GM12864 (cell line): ENCODE data around the gene CTF1.

Source experiments
- DNase-seq: peaks from one replicate; pipeline ENCODE4 v3.0.0-alpha.2; 2011; ENCODE audit warnings: low read depth
- H3K4me3 ChIP-seq: 2 replicates; pipeline ENCODE4 v1.5.1; 2011; ENCODE audit warnings: mild to moderate bottlenecking, low read depth, low read length, control low read depth
- CTCF ChIP-seq: IDR thresholded peaks from 2 replicates; pipeline ENCODE4 v1.5.1; 2011; ENCODE audit warnings: low read depth, mild to moderate bottlenecking, moderate library complexity, low read length, control low read depth, inconsistent platforms; ENCODE audit errors: missing control alignments

Gene CTF1

GRCh38 chr16:30866031-30866430 lies 30.4 kb upstream of the CTF1 start:
- TF ChIP-seq CTCF: no peak
- no peak overlapping the region for H3K4me3 ChIP-seq
- no peak for DNase-seq

- TF ChIP-seq CTCF: no peak
- no peak for DNase-seq
- H3K4me3 ChIP-seq: no peak overlapping the region
Measured at GRCh38 chr16:30867747-30868146, 28.7 kb upstream of the CTF1 start.

- no peak overlapping the region for H3K4me3 ChIP-seq
- TF ChIP-seq CTCF: no peak
- DNase-seq: no peak
Measured at GRCh38 chr16:30870904-30871303, 25.5 kb upstream of the CTF1 start.

GRCh38 chr16:30874244-30874820 lies 22.1 kb upstream of the CTF1 start:
- H3K4me3 ChIP-seq: peak overlapping the region; percentile 84
- TF ChIP-seq CTCF: no peak
- no peak for DNase-seq

- no peak for TF ChIP-seq CTCF
- peak; percentile 72 for DNase-seq
- peak overlapping the region; percentile 84 for H3K4me3 ChIP-seq
Measured at GRCh38 chr16:30874821-30875717, 21.3 kb upstream of the CTF1 start.

GRCh38 chr16:30875871-30876801 lies 20.3 kb upstream of the CTF1 start:
- no peak for TF ChIP-seq CTCF
- peak; percentile 75 for DNase-seq
- peak overlapping the region; percentile 84 for H3K4me3 ChIP-seq
